PC-9 (cell line): ENCODE data around the gene GTF3C1. TPM values are rescaled to one million over a fixed set of nuclear protein-coding genes. Genes with fewer than 3 reads are reported as not detected.

Experiments used
- BruUV-seq: library from RNA; stranded (reverse); fragments of 400-500 nt; replicated peaks from 2 replicates; lab custom pipeline; 2021; lab: Mats Ljungman, UMichigan
- CTCF ChIA-PET: fragments of 300-600 bp; sonication (Branson Sonifier 250); formaldehyde crosslinking; loops from one replicate; lab custom pipeline; 2022; ENCODE audit warnings: antibody characterized with exemption; lab: Charles Lee
- POLR2A ChIA-PET: fragments of 300-600 bp; sonication (Branson Sonifier 250); formaldehyde crosslinking; loops from one replicate; lab custom pipeline; 2022; ENCODE audit warnings: antibody characterized with exemption; ENCODE audit not compliant: unreplicated experiment; lab: Charles Lee
- DNase-seq, 2 experiments: peaks; one replicate each; pipeline versions ENCODE4 v3.0.0 to v3.0.0-alpha.2; 2015 to 2022; ENCODE audit warnings: mixed read lengths in 1 of 2
- H2AFZ ChIP-seq: fragments of 200-600 bp; sonication (generic); 2 replicates; pipeline ENCODE4 v1.8.1; 2017; ENCODE audit warnings: antibody characterized with exemption
- H3F3A ChIP-seq: fragments of 200-600 bp; sonication (generic); 2 replicates; pipeline ENCODE4 v1.8.1; 2017; ENCODE audit warnings: antibody characterized with exemption, mild to moderate bottlenecking, low read depth; ENCODE audit not compliant: insufficient read depth
- H3K27ac ChIP-seq: fragments of 200-600 bp; sonication (generic); 2 replicates; pipeline ENCODE4 v1.6.1; 2016; ENCODE audit warnings: mixed run types
- H3K27me3 ChIP-seq: fragments of 200-600 bp; sonication (generic); 2 replicates; pipeline ENCODE4 v1.6.1; 2016; ENCODE audit warnings: low read depth, mixed run types; ENCODE audit not compliant: insufficient read depth
- H3K36me3 ChIP-seq: fragments of 200-600 bp; sonication (generic); 2 replicates; pipeline ENCODE4 v1.6.1; 2016; ENCODE audit warnings: low read depth, mixed run types
- H3K4me1 ChIP-seq: fragments of 200-600 bp; sonication (generic); replicated peaks from 2 replicates; pipeline ENCODE4 v1.6.1; 2016; ENCODE audit warnings: mixed run types; ENCODE audit not compliant: insufficient read depth
- H3K4me2 ChIP-seq: fragments of 200-600 bp; sonication (generic); 2 replicates; pipeline ENCODE4 v1.6.1; 2017; ENCODE audit warnings: mixed run types
- H3K4me3 ChIP-seq: fragments of 200-600 bp; sonication (generic); 2 replicates; pipeline ENCODE4 v1.6.1; 2016; ENCODE audit warnings: mixed run types
- H3K79me2 ChIP-seq: fragments of 200-600 bp; sonication (generic); 2 replicates; pipeline ENCODE4 v1.6.1; 2017; ENCODE audit warnings: low read depth, mixed run types
- H3K9me2 ChIP-seq: fragments of 200-600 bp; sonication (generic); 2 replicates; pipeline ENCODE4 v1.8.1; 2017; ENCODE audit warnings: mild to moderate bottlenecking; ENCODE audit not compliant: insufficient read depth
- H3K9me3 ChIP-seq: fragments of 200-600 bp; sonication (generic); 2 replicates; pipeline ENCODE4 v1.8.1; 2016; ENCODE audit warnings: low read depth; ENCODE audit not compliant: insufficient read depth
- H4K20me1 ChIP-seq: fragments of 200-600 bp; sonication (generic); 2 replicates; pipeline ENCODE4 v1.8.1; 2017; ENCODE audit not compliant: insufficient read depth
- EZH2 ChIP-seq: fragments of 200-600 bp; sonication (generic); IDR thresholded peaks from 2 replicates; pipeline ENCODE4 v1.8.0; 2017; ENCODE audit warnings: antibody characterized with exemption, low read depth
- intact Hi-C: fragments of 100-400 bp; cut with micrococcal nuclease; formaldehyde crosslinking; loops from one replicate; pipeline ENCODE4 v1.10.0; 2022; ENCODE audit not compliant: unreplicated experiment
- total RNA-seq: library from RNA; stranded (reverse); gene quantifications from 2 replicates; pipeline ENCODE4 v1.2.3, GENCODE V29; 2021
- TF ChIP-seq, protein P1 (sequence below): fragments of 200-600 bp; sonication (generic); conservative IDR thresholded peaks from 2 replicates; pipeline ENCODE4 v1.6.1; 2017; ENCODE audit warnings: mixed run types, antibody characterized with exemption, mild to moderate bottlenecking, moderate library complexity

The GTF3C1 gene
- total RNA-seq, 1 experiment from 2014 or later, result 118 TPM

DNA sequence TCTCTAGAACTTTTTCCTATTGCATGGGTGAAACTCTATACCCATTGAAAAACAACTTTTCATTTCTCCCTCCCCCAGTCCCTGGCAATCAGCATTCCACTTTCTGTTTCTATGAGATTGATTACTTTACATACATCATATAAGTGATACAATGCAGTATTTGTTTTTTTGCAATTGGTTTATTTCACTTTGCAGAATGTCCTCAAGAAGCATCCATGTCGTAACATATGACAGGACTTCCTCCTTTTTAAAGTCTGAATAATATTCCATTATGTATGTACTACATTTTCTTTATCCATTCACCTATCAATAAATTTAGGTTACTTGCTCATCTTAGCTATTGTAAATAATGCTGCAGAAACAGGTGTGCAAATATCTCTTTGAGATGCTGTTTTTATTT, 139.0 kb downstream of the GTF3C1 start:
- DNase-seq, result no peak
- no TSS peak for BruUV-seq
- H3K27ac ChIP-seq, result no peak overlapping the region
- TF ChIP-seq, protein P1, sequence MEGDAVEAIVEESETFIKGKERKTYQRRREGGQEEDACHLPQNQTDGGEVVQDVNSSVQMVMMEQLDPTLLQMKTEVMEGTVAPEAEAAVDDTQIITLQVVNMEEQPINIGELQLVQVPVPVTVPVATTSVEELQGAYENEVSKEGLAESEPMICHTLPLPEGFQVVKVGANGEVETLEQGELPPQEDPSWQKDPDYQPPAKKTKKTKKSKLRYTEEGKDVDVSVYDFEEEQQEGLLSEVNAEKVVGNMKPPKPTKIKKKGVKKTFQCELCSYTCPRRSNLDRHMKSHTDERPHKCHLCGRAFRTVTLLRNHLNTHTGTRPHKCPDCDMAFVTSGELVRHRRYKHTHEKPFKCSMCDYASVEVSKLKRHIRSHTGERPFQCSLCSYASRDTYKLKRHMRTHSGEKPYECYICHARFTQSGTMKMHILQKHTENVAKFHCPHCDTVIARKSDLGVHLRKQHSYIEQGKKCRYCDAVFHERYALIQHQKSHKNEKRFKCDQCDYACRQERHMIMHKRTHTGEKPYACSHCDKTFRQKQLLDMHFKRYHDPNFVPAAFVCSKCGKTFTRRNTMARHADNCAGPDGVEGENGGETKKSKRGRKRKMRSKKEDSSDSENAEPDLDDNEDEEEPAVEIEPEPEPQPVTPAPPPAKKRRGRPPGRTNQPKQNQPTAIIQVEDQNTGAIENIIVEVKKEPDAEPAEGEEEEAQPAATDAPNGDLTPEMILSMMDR, result no peak
- TF ChIP-seq EZH2, result no peak
- H3F3A ChIP-seq, result no peaks in the 10 kb centered on the region
- H3K4me1 ChIP-seq, result no peaks in the 10 kb centered on the region
- no peaks in the 10 kb centered on the region for H3K9me2 ChIP-seq
- POLR2A ChIA-PET, result interaction anchor here (0.7 kb wide), 1 partner anchor 566 kb away, joined by 10 read pairs; no protein-coding TSS in a partner anchor
- no peaks in the 10 kb centered on the region for H3K9me3 ChIP-seq
- CTCF ChIA-PET, result interaction anchor here (0.6 kb wide), 1 partner anchor 1673 kb away, joined by 6 read pairs; no protein-coding TSS in a partner anchor
- no peak overlapping the region for H2AFZ ChIP-seq
- no peak overlapping the region for H3K4me3 ChIP-seq
- intact Hi-C loops, result no loop called here
- H3K79me2 ChIP-seq, result no peaks in the 10 kb centered on the region
- H3K36me3 ChIP-seq, result no peaks in the 10 kb centered on the region
- H4K20me1 ChIP-seq, result no peaks in the 10 kb centered on the region
- peaks cover 42% of the 10 kb centered on the region for H3K27me3 ChIP-seq
- no peak overlapping the region for H3K4me2 ChIP-seq

Other genes with a start within 250 kb of the GTF3C1 start
- gene IL4R, start 235.9 kb downstream of the GTF3C1 start, total RNA-seq, result 65.3 and 76.5 TPM in 2 replicates
- gene IL21R, start 147.7 kb downstream of the GTF3C1 start, total RNA-seq, result 0.35 and 3.8 TPM in 2 replicates
- gene KATNIP, start 231 bp upstream of the GTF3C1 start, total RNA-seq, result 60.9 and 64.8 TPM in 2 replicates